GM12891 (cell line): ENCODE data around the gene TTC7B.

ENCODE experiments used
- DNase-seq: peaks from one replicate; pipeline ENCODE4 v3.0.0; 2011; ENCODE audit warnings: low spot score; ENCODE audit not compliant: insufficient read length
- FAIRE-seq: peaks from 2 replicates; lab custom pipeline; 2011; peaks lifted over from hg19 to GRCh38; lab: Jason Lieb, UNC
- PAX5 ChIP-seq: IDR thresholded peaks from 2 replicates; pipeline ENCODE4 v1.6.1; 2011; ENCODE audit warnings: low read length, moderate library complexity, mild to moderate bottlenecking; ENCODE audit not compliant: insufficient read depth, severe bottlenecking
- POLR2A ChIP-seq: IDR thresholded peaks from 2 replicates; pipeline ENCODE4 v1.6.1; 2011; ENCODE audit warnings: low read depth, low read length, control low read depth
- POLR2AphosphoS5 ChIP-seq: IDR thresholded peaks from 2 replicates; pipeline ENCODE4 v1.6.1; 2011; ENCODE audit warnings: low read depth, low read length, control low read depth
- POU2F2 ChIP-seq: IDR thresholded peaks from 2 replicates; pipeline ENCODE4 v1.6.1; 2011; ENCODE audit warnings: low read depth, mild to moderate bottlenecking, control low read depth, low read length, moderate library complexity
- SPI1 ChIP-seq: IDR thresholded peaks from 2 replicates; pipeline ENCODE4 v1.6.1; 2011; ENCODE audit warnings: low read depth, low read length, control low read depth
- TAF1 ChIP-seq: IDR thresholded peaks from 2 replicates; pipeline ENCODE4 v1.6.1; 2011; ENCODE audit warnings: low read depth, low read length, control low read depth

Gene TTC7B

DNA sequence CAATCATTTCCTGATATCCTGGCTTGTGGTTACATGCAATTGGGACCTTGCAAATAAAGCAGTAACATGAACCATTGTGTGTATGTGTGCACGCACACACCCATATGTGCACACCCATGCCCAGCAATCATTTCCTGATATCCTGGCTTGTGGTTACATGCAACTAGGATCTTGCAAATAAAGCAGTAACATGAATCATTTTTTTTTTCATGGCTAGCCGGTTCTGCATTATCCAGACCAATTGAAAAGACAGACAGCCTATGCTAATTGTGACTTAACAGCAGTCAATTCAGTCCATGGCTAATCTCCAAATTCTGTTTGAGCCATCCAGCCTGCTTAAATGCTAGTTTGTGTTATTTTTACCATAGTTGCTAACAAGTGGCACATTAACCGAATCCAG lies 134.3 kb downstream of the TTC7B start:
- DNase-seq = no peak
- TF ChIP-seq SPI1 (no peak), POLR2A (no peak), POLR2AphosphoS5 (no peak), TAF1 (no peak), PAX5 (no peak), POU2F2 (no peak)
- FAIRE-seq = no peak

DNA sequence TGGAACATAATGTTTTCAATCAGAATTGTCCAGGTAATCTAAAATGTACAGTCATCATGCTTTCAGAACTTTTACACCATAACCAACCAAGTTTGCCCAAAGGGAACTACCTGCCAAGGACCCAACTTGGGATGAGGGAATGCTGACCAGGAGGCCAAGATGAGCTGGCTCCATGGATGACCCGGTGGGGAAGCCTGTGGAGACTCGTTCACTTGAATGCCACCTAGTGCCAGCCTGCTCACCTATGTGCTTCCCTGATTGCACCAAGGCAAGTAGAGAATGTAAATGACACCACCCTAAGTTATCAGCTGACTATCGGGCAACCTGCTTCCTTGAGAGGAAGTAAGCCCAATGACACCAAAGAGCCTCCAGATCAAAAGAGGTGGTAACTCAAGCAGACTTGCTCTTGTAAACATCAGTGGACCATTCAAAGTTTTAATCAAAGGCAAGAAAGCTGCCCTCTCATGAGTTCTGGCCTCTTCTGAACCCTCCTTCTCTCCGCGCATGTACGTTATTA lies 137.3 kb downstream of the TTC7B start:
- DNase-seq (no peak), FAIRE-seq (no peak)
- no peak for TF ChIP-seq PAX5
- TF ChIP-seq TAF1 = no peak
- TF ChIP-seq POLR2AphosphoS5 = no peak
- TF ChIP-seq POU2F2 = no peak
- no peak for TF ChIP-seq SPI1
- TF ChIP-seq POLR2A = no peak

DNA sequence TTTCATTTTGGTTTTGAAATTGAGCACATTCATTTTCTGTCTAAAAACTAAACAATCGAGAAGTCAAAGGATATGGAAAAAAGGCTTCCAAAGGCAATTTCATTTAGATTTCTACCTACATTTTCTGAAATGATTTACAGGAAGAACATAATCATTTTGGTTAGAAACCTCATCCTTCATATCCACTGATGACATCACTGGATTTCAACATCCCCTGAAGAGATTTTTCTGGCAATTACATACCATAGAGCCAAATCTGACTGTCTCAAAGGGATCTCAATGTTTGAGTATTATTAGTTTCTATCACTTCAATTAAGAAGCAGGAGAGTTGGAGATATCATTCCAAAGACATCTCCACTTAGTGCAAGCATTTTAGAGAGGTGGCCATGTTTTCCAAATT lies 137.8 kb downstream of the TTC7B start:
- no peak for FAIRE-seq
- DNase-seq = no peak

DNA sequence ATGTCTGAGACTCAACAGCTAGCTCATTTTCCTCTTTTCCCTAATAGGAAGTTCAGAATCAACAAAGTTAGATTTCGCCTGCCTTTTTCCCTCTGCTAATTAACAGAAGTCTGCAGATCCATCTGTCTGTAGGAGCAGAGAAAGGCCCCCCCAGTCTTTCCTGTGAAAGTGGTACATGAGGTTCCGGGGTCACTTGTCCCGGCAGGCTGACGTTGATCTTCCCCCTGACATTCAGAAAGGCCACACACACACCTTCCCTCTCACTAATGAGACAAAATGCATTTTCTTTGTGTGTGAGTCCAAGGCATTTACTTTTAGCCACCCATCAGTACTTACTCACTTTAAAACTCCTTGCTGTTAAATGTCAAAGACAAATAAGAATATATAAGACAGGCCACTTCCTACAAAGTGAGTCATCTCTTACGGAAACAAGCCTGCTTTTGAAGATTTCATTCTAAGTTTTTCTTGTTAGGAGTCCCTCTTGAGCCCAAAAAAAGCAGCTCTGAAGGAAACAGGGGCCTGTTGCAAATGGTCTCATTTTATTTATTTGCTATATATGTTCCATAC lies 138.7 kb downstream of the TTC7B start:
- FAIRE-seq = no peak
- DNase-seq = no peak
- TF ChIP-seq SPI1 (no peak), PAX5 (no peak), POLR2AphosphoS5 (no peak), POU2F2 (no peak), POLR2A (no peak), TAF1 (no peak)

More for the DNA sequence above, 137.8 kb downstream of the TTC7B start:
- TF ChIP-seq POLR2AphosphoS5 (no peak), PAX5 (no peak), TAF1 (no peak), SPI1 (no peak), POU2F2 (no peak), POLR2A (no peak)

DNA sequence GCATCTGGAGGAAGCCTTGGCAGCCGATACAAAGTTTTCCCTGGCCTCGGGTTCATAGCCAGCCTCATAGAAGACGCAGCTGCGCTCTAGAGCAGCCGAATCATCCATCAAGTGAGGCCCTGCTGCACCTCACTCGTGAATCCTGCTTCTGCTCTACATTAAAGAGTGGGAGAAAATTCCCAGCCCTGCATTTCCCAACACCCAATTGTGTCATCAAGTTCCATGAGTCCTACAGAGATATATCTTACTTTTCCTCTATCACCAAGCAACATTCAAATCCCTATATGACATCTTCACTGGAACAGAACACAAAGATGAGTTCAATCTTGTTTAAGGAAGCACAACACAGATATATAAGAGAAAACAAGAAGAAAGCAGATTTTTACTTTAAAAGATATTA lies 139.3 kb downstream of the TTC7B start:
- FAIRE-seq (no peak), DNase-seq (no peak)
- TF ChIP-seq POLR2AphosphoS5 (no peak), POLR2A (no peak), PAX5 (no peak), TAF1 (no peak), SPI1 (no peak), POU2F2 (no peak)

DNA sequence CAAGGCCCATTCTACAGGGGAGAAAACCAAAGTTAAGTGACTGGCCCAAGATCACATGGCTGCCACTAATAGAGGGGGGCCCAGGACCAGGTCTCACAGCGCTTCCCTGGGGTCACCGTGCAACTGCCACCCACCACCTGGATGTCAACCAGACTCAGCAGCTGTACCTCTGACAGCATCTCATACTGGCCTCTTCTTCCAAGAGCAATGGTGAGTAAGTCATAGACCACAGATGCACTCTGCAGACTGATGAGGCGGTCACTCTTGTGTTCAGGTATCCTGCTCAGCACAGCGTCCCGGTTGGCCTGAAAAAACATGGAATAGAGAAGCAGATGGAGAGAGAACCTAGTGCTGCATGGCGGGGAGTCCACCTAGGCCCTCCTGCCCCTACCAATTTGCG lies 139.9 kb downstream of the TTC7B start:
- FAIRE-seq = no peak
- TF ChIP-seq TAF1 (no peak), POLR2AphosphoS5 (no peak), POU2F2 (no peak), PAX5 (no peak), SPI1 (no peak), POLR2A (no peak)
- DNase-seq = no peak

DNA sequence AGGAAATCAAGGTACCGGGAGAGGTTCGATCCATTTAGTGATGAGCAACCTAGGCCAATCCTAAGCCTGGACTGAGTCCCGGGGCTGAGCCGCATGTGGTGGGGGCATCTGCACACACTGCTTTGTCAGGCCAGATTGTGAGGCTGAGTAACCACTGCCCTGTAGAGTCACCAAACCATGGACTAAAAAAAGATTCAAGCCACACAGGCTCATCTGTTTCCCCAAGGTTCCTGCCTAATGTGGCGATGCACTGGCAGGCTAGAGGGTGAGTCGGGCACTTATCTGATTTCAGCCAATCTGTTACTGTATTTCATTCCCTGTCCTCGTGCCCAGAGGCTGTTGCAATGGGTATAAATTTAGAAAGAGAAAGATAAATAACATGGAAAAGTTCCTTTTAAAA lies 140.8 kb downstream of the TTC7B start:
- FAIRE-seq = no peak
- TF ChIP-seq TAF1 = no peak
- TF ChIP-seq PAX5 = no peak
- TF ChIP-seq POLR2AphosphoS5 = no peak
- TF ChIP-seq POU2F2 = no peak
- no peak for TF ChIP-seq POLR2A
- TF ChIP-seq SPI1 = no peak
- DNase-seq = no peak

DNA sequence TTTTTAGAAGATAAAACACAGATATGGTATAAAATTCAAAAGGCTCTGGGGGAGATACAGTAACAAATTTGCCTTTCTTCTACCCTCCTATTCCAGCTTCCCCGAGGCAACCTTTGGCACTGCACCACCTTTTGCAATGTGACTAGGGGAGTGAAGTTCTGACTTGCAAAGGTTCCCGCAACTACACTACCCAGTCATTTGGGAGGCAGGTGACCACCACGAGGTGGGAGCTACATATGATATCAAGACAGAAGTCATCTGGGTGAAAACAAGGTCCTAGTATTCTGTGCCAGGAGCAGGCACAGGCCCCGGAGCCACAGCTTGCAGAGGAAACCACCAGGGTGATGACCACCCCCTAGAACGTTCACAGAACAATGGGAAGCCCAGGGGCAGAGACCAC lies 141.5 kb downstream of the TTC7B start:
- DNase-seq (no peak), FAIRE-seq (no peak)
- TF ChIP-seq POLR2A (no peak), PAX5 (no peak), TAF1 (no peak), POLR2AphosphoS5 (no peak), SPI1 (no peak), POU2F2 (no peak)

DNA sequence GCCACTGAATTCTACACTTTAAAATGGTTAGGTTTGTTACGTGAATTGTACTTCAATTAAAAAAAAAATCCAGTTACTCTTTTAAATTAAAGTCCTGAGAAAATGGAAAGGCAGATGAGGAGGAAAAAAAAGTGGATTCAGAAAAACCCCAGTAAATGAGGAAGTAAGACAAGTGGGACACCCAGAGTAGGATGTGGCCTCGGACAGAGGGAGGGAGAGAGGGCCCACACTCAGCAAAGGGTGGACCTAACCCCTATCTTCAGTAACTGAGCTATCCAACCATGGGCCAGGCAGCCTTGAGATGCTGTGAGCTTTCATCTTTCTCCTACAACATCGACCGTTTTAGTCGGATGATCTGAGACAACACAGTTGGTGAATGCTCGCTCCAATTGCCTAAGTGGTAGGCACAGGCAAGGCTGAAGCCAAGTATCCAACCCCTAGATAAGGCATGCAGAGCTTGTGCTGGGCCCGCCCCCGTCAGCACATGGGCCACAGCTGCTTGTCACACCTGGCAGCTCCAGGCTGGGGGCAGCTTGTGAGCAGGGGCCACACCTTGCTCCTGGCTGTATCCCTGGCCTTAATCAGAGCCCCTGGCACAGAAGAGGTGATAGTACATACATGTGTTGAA lies 142.1 kb downstream of the TTC7B start:
- no peak for DNase-seq

More for the DNA sequence above, 142.1 kb downstream of the TTC7B start:
- TF ChIP-seq POLR2AphosphoS5 (no peak), SPI1 (no peak), POLR2A (no peak), POU2F2 (no peak), PAX5 (no peak), TAF1 (no peak)
- FAIRE-seq = no peak
